GM18873 (cell line): ENCODE measurements around the gene CREBBP.

Experiments used
- ATAC-seq: cut with Tn5 transposase; IDR thresholded peaks from one replicate; pipeline ENCODE4 v1.9.1; 2021; ENCODE audit warnings: mild to moderate bottlenecking, moderate library complexity, moderate number of reproducible peaks; ENCODE audit not compliant: unreplicated experiment, low FRiP score

The CREBBP gene

DNA sequence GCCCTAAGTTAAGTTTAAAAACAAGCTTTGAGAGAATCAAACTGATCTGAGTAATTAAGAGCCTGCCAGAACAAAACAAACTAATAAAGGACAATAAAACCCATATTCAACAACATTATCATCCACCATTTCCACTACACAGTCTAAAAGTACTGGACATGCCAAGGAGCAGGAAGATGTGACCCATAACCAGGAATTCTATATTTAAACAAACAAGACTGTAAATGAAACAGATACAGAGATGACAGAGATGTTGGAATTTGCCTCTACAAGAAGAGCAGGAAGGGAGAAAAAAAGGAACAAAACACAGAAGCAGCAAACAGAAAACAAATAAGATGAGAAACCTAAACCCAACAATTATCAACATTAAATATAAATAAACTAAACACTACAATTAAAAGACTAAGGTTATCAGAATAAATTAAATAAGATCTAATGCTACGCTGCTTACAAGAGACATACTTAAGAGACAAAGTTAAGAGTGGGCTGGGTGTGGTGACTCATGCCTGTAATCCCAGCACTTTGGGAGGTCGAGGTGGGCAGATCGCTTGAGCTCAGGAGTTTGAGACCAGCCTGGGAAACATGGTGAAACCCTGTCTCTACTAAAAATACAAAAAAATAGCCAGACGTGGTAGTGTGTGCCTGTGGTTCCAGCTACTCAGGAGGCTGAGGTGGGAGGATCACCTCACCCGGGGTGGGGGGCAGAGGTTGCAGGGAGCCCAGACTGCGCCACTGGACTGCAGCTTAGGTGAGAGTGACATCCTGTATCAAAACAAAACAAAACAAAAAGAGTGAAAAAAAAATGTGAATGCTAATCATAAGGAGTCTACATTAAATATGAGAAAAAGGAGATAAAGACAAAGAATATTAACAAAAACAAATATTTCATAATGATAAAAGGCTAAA, 50.6 kb downstream of the CREBBP start:
- ATAC-seq, result no peak

- no peak for ATAC-seq
Observed at GRCh38 chr16:3825940-3826339, 54.6 kb downstream of the CREBBP start.

- ATAC-seq, result no peak
Observed at GRCh38 chr16:3825103-3825502, 55.4 kb downstream of the CREBBP start.

DNA sequence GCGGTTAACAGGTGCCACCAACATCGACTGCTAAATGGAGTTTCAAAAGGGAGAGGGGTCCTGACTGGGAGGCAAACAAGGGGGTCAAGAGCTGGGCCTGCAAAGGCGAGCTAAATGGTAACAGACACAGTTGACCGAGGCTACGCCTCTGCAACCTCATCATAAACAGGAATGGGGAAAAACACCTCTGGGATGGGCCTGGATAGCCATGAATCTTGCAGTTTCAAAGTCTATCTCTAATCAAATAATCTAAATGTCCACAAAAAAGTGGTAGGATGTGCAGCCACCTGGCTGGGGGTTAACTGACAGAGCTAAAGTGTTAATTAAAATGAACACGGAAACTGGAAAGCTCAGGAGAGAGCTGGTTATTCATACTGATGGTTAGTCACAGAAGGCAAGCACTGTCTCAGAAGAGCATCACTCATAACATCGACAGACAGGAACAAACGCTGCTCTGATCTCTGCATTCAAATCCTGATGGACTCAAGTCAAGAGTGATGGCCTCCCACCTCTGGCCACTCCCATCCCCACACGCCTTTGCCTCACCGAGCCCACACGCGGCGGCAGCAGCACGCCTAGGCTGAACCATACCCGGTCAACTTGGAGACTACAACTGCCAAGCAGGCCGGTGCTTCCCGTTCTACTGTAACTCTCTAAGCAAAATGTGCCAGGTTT, 56.3 kb downstream of the CREBBP start:
- ATAC-seq, result no peak

GRCh38 chr16:3823427-3823826, 57.1 kb downstream of the CREBBP start:
- no peak for ATAC-seq

GRCh38 chr16:3822366-3823045, 58.0 kb downstream of the CREBBP start:
- ATAC-seq, result no peak

GRCh38 chr16:3821184-3821583, 59.3 kb downstream of the CREBBP start:
- ATAC-seq, result no peak

DNA sequence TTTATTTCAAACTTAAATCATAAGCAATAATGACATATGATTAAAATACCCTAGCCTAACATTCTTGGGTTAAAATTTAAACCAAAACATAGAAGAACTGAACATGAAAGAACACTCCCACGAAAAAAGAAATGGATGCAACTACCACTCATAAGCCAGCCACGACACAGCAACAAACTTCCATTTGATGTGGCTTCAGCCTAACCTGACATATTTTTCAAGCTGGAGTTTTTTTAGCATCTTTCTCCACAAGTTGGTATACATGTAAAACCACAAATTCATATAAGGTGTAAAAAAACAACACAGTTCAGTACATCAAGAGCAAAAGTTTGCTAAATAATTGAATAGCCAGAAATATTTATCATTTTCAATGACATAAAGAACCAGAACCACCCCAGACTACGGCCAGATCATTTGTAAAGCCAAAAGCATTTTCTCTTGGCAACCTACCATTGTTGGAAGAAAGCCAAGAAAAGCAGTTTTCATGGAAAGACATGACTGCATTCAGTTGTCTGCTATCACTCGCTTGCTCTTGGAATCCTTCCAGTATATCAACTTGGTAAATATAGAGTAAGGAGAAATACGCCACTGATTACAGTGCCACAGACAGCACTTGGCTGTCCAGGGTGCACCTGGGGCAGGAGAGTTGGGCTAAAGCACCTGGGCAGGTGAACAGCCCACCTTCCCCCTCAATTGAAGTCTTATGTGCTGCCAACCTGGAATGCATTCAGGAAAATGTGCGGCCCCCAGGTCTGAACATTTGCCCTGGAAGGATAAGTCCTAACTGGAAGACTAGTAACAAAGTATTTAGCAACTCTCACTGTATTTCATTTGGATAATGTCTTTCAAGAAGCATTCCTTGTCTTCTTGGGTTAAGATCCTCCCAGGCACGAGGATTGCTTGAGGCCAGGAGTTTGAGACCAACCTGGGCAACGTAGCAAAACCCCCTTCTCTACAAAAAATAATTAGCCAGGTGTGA, 60.5 kb downstream of the CREBBP start:
- no peak for ATAC-seq

GRCh38 chr16:3819175-3819527, 61.4 kb downstream of the CREBBP start:
- ATAC-seq, result no peak

DNA sequence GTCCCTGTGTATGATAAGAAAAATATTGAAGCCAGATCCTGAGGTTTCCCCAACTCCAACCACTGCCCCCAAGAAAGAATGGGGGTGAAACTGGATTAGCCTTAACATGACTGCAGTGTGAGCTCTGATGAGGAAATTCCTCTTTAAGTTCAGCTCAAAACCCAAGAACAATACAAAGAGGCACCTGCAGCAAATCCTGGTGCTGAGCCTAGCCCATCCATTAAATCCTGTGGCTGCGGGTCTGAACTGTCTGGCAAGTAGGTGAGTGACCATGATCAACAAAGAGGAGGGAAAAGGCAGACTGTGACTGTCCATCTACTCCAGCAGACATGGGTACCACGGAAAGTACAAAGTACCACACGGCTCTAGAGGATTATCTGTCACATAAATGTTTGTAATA, 64.2 kb downstream of the CREBBP start:
- ATAC-seq, result no peak

GRCh38 chr16:3814755-3815154, 65.8 kb downstream of the CREBBP start:
- ATAC-seq, result no peak

DNA sequence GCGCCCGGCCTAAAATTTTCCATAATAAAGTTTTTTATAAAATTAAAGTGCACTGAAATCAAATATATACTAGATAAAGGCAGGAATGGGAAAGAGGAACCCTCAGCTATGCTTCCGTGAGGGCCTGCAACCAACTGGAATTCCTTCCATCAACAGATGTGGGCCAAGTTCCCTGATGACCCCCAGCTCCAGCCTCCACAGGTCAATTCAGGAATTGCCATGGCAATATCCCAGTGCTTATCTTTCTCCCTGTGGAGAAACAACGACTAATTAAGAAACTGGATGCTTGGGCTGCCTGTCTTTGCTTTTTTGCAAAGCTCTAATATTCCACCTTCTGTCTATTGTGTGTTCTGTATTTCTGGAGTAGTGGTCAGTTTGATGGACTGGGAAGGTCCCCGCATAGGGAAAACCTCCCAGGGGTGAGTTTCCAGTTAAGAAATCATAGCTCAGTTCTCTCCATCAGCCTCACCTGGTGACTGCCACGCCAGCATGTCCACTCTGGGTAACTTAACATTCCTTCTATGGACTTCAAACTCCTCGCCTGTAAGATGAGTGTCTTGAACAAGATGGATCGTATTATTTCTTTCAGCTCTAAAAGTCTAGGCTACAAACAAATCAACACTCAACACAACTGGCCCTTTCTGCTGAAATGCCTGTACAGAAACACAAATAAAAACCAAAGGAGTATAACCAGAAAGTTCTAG, 67.9 kb downstream of the CREBBP start:
- no peak for ATAC-seq

GRCh38 chr16:3810818-3811217, 69.7 kb downstream of the CREBBP start:
- ATAC-seq, result no peak

GRCh38 chr16:3810198-3810664, 70.3 kb downstream of the CREBBP start:
- ATAC-seq, result no peak

DNA sequence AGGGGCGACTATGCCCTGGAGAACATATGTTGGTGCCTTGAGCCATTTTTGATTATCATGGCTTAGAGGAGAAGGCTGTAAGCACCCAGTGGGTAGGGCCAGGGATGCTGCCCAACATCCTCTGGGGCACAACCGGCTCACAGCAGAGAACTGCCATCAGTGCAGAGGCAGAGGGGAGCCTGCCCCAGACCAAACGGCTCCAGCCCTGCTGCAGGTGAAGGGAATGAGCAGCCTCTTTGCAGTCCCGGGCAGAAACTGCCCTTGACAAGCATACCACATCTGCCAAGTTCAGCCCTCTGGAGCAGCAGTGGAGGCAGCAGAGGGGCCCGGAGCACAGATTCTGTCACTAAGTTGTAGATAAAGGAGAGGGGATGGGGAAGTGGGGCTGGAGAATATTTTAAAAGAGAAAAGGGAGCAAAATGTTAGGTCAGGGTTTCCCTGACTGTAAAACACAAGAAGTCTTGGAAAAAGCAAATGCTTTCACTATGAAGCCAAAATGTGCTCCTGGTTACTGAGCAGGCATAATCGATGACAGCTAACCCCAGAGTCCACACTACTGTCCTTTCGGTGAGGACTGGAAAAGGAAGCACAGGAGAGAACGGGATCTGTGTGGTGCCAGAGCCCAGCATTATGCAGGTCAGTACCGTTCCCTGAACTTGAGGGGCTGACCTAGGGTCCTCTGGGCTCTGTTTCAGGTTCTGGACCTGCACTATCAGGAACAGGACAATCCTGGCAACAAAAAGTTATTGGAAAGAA, 72.0 kb downstream of the CREBBP start:
- ATAC-seq, result no peak

- no peak for ATAC-seq
Observed at GRCh38 chr16:3807425-3808123, 72.9 kb downstream of the CREBBP start.

DNA sequence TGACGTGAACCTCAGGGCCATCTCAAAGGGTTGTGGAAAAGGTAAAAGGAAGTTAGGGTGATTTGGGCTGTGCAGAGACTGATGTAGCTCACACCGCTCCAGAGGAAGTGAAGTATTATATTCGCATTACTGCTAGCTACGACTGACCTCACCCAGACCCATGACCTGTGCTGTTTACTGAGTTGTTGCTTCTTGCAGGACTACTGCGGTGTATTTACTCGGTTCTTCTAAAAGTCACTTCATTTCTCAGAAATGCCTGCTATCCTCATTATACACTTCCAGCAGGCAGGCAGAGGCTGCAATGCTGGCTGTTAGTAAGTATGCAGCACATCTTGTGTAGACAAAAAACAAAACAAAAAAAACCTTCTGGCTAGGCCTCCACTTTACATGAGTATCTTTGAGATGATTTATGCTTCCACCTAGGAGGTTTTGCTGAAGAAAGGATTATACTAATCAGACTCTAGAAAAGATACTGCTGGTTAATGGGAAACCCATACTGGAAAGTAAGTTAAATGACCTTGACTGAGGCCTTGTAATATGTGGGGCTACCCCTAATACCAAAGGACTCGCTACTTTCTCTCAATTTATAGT, 76.0 kb downstream of the CREBBP start:
- ATAC-seq, result no peak
